Measurements from ENCODE around the gene DDB1. TPM values are rescaled to one million over a fixed set of nuclear protein-coding genes. Genes with fewer than 3 reads are reported as not detected.

DDB1 gene
- total RNA-seq, 1 donor from 2014 or later = 326 TPM

- peak; percentile 86 for DNase-seq
Measured at GRCh38 chr11:61294717-61295595, 37.9 kb downstream of the DDB1 start, which contains the start of gene VWCE. Gene VWCE (minus strand): TSS chr11:61295316. CDS start chr11:61295037, 279 bp downstream.

- DNase-seq = peak; percentile 87
Measured at GRCh38 chr11:61293867-61294716, 38.8 kb downstream of the DDB1 start.

DNA sequence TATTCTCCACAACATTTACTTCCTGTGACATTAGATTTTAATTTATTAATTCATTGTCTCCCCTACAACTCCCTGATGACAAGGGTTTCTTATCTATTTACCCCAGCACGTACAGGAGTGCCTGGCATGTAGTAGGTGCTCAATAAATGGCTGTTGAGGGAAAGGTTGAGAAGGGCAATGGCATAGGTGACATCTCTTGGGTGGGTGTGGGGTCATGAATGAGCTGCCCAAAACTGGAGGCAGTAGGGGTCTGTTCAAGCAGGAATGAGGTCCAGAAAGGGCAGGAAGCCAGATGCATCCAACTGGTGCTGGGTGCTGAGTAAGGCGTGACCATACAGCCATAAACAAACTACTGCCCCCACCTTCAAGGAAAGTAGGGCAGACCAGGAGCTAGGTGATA lies 40.5 kb downstream of the DDB1 start:
- no peak for DNase-seq

DNA sequence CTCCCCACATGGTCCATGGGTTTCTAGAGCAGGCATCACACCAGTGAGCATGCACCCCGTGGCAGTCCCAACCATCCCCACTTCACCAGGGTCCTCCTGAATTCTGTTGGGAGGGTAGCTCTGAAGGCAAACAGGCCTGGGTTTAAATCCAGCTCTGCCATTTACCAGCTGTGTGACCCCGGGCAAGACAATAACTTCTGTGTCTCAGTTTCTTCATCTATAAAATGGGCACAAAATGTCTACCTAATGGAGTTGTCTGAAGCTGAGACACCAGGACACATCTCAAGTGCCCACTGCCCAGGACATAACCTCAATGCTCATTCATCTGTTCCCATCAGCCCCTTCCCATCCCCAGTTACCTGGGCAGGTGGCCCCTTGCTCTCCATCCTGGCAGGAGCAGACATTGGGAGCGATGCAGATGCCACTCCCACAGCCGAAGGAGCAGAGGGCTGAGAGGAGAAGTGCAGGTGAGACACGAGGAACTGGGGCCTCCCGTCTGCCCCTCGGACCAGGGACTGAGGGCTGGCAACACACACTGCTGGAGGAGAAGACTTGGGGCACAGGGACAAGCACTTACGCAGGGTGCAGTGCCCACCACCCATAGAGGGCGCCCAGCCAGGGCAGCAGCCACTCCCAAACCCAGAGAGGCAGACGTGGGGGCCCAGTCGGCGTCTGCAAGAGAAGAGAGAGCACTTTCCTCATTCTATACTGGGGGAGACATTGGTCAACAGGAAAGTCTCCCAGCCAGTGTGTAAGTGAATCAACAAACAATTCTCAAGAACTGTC lies 41.8 kb downstream of the DDB1 start:
- DNase-seq = no peak

DNA sequence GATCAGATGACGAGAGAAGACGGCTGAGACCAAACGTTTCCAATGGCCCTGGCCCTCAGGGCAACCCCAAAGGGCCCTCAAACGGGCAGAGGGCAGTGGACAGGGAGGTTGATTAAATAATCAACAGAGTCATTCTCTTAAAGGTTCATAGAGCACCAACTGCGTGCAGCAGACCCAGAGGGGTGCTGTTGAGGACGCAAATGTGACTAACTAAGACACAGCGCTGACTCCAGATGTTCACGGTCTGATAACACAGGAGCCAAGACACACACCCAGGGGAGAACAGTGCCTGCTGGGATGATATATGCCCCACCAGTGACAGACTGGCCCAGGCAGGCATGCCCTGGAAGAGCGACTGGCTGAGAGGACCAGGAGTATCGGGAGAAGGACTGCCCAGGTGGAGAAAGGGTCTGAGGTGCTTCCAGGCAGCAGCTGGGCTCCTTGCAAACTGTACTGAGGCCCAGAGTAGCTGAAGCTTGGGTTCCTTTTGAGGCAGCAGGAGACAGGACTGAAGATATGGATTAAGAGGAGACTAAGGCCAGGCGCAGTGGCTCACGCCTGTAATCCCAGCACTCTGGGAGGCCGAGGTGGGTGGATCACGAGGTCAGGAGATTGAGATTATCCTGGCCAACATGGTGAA lies 45.4 kb downstream of the DDB1 start:
- DNase-seq = no peak

DNA sequence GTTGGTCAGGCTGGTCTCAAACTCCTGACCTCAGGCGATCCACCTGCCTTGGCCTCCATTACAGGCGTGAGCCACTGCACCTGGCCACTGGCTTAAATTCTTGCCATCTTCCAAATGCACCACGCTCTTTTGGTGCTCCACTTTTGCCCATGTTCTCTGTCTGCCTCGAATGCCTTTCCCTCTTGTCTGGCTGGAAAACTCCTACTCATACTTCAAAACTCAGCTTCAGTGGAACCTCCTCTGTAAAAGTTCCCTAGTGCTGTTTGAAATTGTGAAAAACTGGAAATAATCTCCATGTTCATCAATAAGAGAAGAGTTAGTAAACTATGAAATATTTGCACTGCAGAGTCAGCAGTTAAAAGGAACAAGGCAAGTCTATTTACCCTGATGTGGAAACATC lies 49.3 kb downstream of the DDB1 start:
- no peak for DNase-seq

DNA sequence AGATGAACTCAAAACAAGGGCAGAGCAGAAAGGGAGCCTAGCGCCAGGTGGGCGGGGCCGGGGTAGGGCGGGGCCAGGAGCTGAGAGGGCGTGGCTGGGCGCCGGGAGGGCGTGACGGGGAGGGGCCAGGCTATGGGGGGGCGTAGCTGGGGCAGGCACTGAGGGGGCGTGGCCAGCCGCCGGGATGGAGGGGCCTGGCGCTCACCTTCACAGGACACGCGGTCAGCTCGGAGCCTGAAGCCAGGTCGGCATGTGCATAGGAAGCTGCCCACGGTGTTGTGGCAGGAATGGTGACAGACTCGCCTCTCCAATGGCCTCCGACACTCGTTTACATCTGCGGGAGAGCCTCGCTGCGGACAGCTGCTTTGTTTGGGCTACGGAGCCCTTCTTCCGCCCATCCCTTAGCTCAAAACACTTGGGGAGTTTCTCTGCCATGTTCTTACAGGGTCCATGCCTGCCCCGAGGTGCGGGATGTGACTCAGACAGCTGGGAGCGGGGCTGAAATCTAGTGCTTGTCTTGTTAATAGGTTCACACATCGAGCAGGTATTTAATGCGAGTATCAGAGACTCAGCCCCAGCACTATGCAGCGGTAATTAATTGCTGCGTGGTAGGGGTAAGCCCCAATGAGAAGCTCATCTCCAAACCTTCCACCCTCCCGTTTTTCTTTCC lies 51.2 kb downstream of the DDB1 start:
- peak; percentile 63 for DNase-seq

GRCh38 chr11:61280883-61281580 lies 51.9 kb downstream of the DDB1 start:
- no peak for DNase-seq

DNA sequence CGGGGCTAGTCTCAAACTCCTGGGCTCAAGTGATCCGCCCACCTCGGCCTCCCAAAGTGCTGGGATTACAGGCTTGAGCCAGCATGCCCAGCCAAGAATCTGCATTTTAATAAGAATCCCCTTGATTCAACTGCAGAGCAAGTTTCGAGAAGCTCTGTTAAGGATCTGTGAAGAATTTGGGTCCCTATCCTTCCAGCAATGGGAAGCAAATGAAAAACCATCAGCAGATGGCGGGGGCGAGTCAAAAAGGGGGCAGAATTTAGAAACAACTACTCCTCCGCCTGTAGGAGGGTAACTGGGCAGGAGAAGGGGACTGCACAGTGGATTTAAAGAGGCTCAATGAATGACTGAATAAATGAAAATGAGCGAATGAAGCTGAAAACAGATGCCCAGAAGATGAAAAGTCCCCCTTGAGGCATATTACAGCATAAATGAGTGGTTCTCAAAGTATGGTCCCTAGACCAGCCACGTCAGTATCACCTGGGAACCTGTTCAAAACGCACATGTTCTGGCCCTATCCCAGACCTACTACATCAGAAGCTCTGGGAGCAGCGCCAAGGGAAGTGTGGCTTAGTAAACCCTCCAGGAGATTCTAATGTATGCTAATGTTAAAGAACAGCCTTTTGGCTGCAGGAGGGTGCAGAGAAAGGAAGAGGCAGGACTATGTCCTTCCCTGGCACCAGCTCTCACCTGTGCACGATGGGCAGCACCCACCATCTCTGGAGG lies 52.8 kb downstream of the DDB1 start:
- no peak for DNase-seq

DNA sequence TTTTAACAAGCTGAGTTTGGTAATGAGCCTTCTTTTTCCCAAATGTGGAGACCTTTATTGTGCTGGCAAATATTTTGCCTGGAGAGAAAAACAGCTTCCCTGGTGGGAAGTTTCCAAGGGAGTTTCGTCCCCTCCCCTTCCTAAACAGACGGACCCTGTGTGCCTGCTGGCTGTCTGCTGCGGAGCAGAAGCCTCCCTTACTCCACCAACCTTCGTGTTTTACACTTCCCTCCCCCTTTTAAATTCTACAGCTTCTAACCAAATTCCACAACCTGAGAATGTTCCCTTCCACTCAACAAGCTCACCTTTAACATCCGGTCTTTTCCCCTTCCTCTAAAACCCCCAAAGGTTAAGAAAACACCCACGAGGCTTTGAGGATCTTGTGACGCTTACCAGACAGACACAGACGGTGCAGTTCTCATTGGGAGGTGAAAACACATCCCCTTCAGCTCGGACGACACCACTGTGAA lies 54.9 kb downstream of the DDB1 start:
- no peak for DNase-seq

DNA sequence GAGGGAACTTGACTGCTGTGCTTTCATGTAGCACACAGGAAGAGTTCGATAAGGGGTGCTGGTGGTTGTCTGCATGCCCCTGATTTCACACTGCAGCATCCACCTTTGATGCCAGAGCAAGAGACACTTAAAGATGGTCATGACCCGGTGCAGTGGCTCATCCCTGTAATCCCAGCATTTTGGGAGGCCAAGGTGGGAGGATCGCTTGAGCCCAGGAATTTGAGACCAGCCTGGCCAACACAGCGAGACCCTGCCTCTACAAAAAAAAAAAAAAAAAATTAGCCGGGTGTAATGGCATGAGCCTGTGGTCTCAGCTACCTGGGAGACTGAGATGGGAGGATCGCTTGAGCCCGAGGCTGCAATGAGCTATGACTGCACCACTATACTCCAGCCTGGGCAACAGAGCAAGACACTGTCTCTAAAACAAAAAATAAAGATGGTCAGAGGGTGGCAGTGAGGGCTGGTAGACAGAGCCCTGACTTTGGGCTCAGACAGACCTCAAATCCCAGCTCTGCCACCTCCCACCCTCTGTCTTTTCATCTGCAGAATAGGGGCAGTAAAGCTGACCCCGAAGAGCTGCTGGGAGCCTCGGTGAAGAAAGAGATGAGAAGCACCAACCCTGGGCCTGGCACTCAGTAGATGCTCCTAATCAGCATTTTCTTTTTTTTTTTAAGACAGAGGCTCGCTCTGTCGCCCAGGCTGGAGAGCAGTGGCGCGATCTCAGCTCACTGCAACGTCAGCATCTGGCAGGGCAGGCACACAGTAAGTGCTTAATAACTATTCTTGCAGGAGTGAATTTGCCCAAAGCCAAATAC lies 55.5 kb downstream of the DDB1 start:
- DNase-seq = no peak

- DNase-seq = no peak
Measured at GRCh38 chr11:61275191-61275590, 57.7 kb downstream of the DDB1 start.

GRCh38 chr11:61274084-61274483 lies 58.8 kb downstream of the DDB1 start:
- DNase-seq = no peak

- DNase-seq = no peak
Measured at GRCh38 chr11:61273178-61274078, 59.5 kb downstream of the DDB1 start.

- DNase-seq = no peak
Measured at GRCh38 chr11:61272731-61273130, 60.2 kb downstream of the DDB1 start.

DNA sequence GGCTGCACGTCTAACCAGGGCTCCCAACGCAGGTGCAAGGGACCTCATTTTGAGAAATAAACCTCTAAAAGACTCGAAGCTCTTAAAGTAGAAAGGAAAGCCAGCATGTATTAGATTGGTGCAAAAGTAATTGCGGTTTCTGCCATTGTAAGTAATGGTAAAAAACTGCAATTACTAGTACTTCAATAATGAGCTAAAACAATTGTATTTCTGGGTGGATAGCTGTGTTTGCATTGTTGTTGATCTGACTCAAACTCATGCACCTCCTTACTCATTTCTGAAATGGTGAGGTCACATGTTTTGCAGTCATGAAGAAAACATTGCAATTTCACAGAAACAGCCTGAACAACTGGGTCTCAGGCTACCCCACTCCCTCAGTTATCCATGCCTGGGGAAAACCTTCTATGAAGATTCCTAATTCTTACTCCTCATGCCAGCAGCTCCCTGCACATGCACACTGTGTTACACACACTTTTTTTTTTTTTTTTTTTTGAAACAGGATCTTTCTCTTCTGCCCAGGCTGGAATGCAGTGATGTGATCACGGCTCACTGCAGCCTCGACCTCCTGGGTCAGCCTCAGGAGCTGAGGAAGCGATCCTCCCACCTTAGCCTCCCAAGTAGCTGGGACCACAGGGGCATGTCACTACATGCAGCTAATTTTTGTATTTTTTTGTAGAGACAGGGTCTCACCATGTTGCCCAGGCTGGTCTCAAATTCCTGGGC lies 62.4 kb downstream of the DDB1 start:
- no peak for DNase-seq
